Loucy (cell line): ENCODE results near the gene DSCAM.
"Not testable (repeated sequence)": the region's sequence is repeated elsewhere in the genome, so short reads cannot be mapped to it uniquely, and the experiment has no call there.

Experiments
- H2AFZ ChIP-seq: fragments of 200-600 bp; sonication (generic); 2 replicates; pipeline ENCODE4 v1.6.0; 2016; ENCODE audit warnings: antibody characterized with exemption, mild to moderate bottlenecking, low read length, moderate library complexity
- H3F3A ChIP-seq: fragments of 200-600 bp; 2 replicates; pipeline ENCODE4 v1.6.0; 2016; ENCODE audit warnings: antibody characterized with exemption, low read depth, mild to moderate bottlenecking
- H3K27me3 ChIP-seq: fragments of 200-600 bp; sonication (generic); 2 replicates; pipeline ENCODE4 v1.6.1; 2014; ENCODE audit warnings: low read length, mild to moderate bottlenecking; ENCODE audit not compliant: insufficient read depth, poor library complexity, severe bottlenecking
- H3K36me3 ChIP-seq: fragments of 200-600 bp; sonication (generic); 2 replicates; pipeline ENCODE4 v1.6.1; 2016; ENCODE audit warnings: low read length; ENCODE audit not compliant: insufficient read depth
- H3K4me1 ChIP-seq: fragments of 200-600 bp; sonication (generic); 2 replicates; pipeline ENCODE4 v1.5.1; 2014; ENCODE audit warnings: low read length, mild to moderate bottlenecking; ENCODE audit not compliant: insufficient read depth, poor library complexity, severe bottlenecking
- H3K4me2 ChIP-seq: fragments of 200-600 bp; sonication (generic); 2 replicates; pipeline ENCODE4 v1.6.0; 2014; ENCODE audit warnings: antibody characterized with exemption, low read length, low read depth, mild to moderate bottlenecking; ENCODE audit not compliant: poor library complexity, severe bottlenecking
- H3K4me3 ChIP-seq: fragments of 200-600 bp; sonication (generic); 2 replicates; pipeline ENCODE4 v1.5.1; 2014; ENCODE audit warnings: low read length, mild to moderate bottlenecking, mixed read lengths; ENCODE audit not compliant: poor library complexity, severe bottlenecking
- H3K79me2 ChIP-seq: fragments of 200-600 bp; sonication (generic); 2 replicates; pipeline ENCODE4 v1.6.1; 2014; ENCODE audit warnings: low read length; ENCODE audit not compliant: insufficient read depth
- H3K9ac ChIP-seq: fragments of 200-600 bp; sonication (generic); 2 replicates; pipeline ENCODE4 v1.6.0; 2014; ENCODE audit warnings: mild to moderate bottlenecking, low read depth, low read length, moderate library complexity; ENCODE audit not compliant: poor library complexity, severe bottlenecking
- H3K9me2 ChIP-seq: fragments of 200-600 bp; sonication (generic); replicated peaks from 2 replicates; pipeline ENCODE4 v1.6.1; 2016; ENCODE audit warnings: low read depth, low read length, mixed read lengths
- H3K9me3 ChIP-seq: fragments of 200-600 bp; sonication (generic); 2 replicates; pipeline ENCODE4 v1.6.1; 2014; ENCODE audit warnings: mild to moderate bottlenecking, antibody characterized with exemption, low read length, low read depth; ENCODE audit not compliant: insufficient read depth
- H4K20me1 ChIP-seq: fragments of 200-600 bp; sonication (generic); 2 replicates; pipeline ENCODE4 v1.6.0; 2014; ENCODE audit warnings: antibody characterized with exemption, low read length, mild to moderate bottlenecking; ENCODE audit not compliant: insufficient read depth, poor library complexity, severe bottlenecking
- EZH2phosphoT487 ChIP-seq: fragments of 200-600 bp; IDR thresholded peaks from 2 replicates; pipeline ENCODE4 v1.6.1; 2018; ENCODE audit warnings: antibody characterized with exemption, mild to moderate bottlenecking, moderate library complexity, borderline replicate concordance
- TF ChIP-seq, protein P1 (sequence below): fragments of 200-600 bp; sonication (generic); conservative IDR thresholded peaks from 2 replicates; pipeline ENCODE4 v1.5.1; 2014; ENCODE audit warnings: mild to moderate bottlenecking, antibody characterized with exemption, low read length

The DSCAM gene, protein sequence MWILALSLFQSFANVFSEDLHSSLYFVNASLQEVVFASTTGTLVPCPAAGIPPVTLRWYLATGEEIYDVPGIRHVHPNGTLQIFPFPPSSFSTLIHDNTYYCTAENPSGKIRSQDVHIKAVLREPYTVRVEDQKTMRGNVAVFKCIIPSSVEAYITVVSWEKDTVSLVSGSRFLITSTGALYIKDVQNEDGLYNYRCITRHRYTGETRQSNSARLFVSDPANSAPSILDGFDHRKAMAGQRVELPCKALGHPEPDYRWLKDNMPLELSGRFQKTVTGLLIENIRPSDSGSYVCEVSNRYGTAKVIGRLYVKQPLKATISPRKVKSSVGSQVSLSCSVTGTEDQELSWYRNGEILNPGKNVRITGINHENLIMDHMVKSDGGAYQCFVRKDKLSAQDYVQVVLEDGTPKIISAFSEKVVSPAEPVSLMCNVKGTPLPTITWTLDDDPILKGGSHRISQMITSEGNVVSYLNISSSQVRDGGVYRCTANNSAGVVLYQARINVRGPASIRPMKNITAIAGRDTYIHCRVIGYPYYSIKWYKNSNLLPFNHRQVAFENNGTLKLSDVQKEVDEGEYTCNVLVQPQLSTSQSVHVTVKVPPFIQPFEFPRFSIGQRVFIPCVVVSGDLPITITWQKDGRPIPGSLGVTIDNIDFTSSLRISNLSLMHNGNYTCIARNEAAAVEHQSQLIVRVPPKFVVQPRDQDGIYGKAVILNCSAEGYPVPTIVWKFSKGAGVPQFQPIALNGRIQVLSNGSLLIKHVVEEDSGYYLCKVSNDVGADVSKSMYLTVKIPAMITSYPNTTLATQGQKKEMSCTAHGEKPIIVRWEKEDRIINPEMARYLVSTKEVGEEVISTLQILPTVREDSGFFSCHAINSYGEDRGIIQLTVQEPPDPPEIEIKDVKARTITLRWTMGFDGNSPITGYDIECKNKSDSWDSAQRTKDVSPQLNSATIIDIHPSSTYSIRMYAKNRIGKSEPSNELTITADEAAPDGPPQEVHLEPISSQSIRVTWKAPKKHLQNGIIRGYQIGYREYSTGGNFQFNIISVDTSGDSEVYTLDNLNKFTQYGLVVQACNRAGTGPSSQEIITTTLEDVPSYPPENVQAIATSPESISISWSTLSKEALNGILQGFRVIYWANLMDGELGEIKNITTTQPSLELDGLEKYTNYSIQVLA (N-terminal part only)

DNA sequence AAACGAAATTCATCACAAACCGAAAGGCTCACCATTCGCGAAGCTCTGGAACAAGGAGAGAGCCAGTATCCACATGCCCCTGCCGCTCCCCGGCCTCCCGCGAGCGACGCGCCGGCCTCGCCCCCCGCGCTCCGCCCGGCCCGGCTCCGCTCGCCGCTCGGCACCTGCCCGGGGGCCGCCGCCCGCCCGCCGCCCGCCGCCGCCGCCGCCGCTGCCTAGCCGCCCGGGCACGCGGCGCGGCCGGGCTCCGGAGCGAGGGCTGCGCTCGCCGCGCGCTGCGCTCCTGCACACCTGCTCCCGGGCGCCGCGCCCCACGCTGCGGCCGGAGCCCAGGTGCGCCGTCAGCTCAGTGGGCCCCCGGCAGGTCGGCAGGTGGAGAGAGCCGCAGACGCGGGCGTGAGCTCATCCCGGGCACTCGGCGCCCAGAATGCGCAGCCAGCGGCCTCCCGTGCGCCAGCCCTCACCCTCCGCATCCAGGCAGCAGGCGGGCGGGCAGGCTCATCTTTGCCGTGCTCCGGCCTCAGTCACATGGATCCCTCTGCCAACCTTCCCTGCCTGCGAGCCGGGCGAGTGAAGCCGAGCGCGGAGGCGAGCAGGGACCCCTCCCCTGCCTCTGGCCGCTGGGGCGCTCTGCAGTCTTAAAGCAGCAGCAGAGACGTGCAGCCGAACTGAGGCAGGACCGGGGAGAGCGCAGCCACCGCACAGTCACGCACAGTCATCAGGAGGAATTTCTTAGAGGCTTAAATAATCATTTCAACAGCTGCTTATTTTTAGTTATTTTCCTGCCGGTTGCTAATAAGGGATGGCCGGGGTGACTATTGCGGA, at the start of gene DSCAM:
Gene DSCAM, minus strand, starts transcription at position 572 of the 825 bp plus-strand sequence. Its CDS starts 497 bp downstream, at position 75.
- no peak within 1 kb of the TSS for H3K4me3 ChIP-seq
- H3K9me3 ChIP-seq: no peaks in the 10 kb centered on the region; the same call in 1 of the 2 replicates
- no peaks in the 10 kb centered on the region for H3K79me2 ChIP-seq
- no peak within 1 kb of the TSS for H3K4me2 ChIP-seq
- no peaks in the 10 kb centered on the region for H3F3A ChIP-seq
- no peak within 1 kb of the TSS for H2AFZ ChIP-seq
- no peak for TF ChIP-seq EZH2phosphoT487
- TF ChIP-seq, protein P1, sequence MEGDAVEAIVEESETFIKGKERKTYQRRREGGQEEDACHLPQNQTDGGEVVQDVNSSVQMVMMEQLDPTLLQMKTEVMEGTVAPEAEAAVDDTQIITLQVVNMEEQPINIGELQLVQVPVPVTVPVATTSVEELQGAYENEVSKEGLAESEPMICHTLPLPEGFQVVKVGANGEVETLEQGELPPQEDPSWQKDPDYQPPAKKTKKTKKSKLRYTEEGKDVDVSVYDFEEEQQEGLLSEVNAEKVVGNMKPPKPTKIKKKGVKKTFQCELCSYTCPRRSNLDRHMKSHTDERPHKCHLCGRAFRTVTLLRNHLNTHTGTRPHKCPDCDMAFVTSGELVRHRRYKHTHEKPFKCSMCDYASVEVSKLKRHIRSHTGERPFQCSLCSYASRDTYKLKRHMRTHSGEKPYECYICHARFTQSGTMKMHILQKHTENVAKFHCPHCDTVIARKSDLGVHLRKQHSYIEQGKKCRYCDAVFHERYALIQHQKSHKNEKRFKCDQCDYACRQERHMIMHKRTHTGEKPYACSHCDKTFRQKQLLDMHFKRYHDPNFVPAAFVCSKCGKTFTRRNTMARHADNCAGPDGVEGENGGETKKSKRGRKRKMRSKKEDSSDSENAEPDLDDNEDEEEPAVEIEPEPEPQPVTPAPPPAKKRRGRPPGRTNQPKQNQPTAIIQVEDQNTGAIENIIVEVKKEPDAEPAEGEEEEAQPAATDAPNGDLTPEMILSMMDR: no peak
- no peaks in the 10 kb centered on the region for H3K36me3 ChIP-seq
- no peak within 1 kb of the TSS for H3K9ac ChIP-seq
- H3K9me2 ChIP-seq: no peaks in the 10 kb centered on the region
- no peaks in the 10 kb centered on the region for H4K20me1 ChIP-seq
- no peaks in the 10 kb centered on the region for H3K4me1 ChIP-seq
- H3K27me3 ChIP-seq: no peaks in the 10 kb centered on the region

DNA sequence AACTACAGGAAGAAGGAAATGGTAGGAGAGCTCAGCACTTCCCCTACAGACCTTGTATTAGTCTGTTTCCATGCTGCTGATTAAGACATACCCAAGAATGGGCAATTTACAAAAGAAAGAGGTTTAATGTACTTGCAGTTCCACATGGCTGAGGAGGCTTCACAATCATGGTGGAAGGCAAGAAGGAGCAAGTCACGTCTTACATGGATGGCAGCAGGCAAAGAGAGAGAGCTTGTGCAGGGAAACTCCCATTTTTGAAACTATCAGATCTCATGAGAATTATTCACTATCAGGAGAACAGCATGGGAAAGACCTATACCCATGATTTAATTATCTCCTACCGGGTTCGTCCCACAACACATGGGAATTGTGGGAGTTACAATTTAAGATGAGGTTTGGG, 48.7 kb upstream of the DSCAM start:
- H3K4me1 ChIP-seq, H3K4me2 ChIP-seq: not testable (repeated sequence)

DNA sequence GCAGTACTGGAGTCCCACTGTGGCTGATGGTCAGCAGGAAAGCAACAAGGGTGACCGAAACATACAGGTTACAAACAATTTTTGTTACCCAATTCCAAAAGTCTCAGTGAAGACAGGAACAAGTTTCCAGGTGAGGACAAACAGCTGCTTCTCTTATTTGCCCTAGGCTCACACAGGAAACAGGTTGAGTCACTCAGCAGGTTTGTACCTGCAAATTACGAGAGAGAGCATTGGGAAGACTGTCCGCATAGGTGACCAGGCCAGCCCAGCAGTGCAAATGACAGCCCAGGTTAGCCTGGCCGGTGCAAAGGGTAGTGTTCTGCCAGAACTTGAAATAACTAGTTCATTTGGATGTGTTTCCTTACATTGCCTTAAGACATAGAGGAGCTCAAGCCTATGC, 40.0 kb upstream of the DSCAM start:
- Histone ChIP-seq H3K4me3 (no peak overlapping the region), H3K4me2 (no peak overlapping the region), H3F3A (no peaks in the 10 kb centered on the region), H3K9me2 (no peaks in the 10 kb centered on the region), H3K9me3 (no peaks in the 10 kb centered on the region), H3K4me1 (no peaks in the 10 kb centered on the region), H3K27me3 (no peaks in the 10 kb centered on the region), H2AFZ (no peak overlapping the region), H3K36me3 (no peaks in the 10 kb centered on the region), H4K20me1 (no peaks in the 10 kb centered on the region), H3K79me2 (no peaks in the 10 kb centered on the region), H3K9ac (no peak overlapping the region)
- TF ChIP-seq, protein P1: no peak
- TF ChIP-seq EZH2phosphoT487: no peak

More for the DNA sequence above, 48.7 kb upstream of the DSCAM start:
- not testable (repeated sequence) for H3K9me3 ChIP-seq, H3K9ac ChIP-seq, H2AFZ ChIP-seq, H3F3A ChIP-seq, H4K20me1 ChIP-seq, H3K4me3 ChIP-seq, H3K9me2 ChIP-seq, H3K79me2 ChIP-seq, H3K27me3 ChIP-seq, H3K36me3 ChIP-seq
